ENCODE data around the gene TRAPPC3L. TPM values are rescaled to one million over a fixed set of nuclear protein-coding genes. Genes with fewer than 3 reads are reported as not detected.

TRAPPC3L gene
- polyA plus RNA-seq, 1 of the 3 experiments (the other 2 are of a cell fraction) = 0.03 TPM

DNA sequence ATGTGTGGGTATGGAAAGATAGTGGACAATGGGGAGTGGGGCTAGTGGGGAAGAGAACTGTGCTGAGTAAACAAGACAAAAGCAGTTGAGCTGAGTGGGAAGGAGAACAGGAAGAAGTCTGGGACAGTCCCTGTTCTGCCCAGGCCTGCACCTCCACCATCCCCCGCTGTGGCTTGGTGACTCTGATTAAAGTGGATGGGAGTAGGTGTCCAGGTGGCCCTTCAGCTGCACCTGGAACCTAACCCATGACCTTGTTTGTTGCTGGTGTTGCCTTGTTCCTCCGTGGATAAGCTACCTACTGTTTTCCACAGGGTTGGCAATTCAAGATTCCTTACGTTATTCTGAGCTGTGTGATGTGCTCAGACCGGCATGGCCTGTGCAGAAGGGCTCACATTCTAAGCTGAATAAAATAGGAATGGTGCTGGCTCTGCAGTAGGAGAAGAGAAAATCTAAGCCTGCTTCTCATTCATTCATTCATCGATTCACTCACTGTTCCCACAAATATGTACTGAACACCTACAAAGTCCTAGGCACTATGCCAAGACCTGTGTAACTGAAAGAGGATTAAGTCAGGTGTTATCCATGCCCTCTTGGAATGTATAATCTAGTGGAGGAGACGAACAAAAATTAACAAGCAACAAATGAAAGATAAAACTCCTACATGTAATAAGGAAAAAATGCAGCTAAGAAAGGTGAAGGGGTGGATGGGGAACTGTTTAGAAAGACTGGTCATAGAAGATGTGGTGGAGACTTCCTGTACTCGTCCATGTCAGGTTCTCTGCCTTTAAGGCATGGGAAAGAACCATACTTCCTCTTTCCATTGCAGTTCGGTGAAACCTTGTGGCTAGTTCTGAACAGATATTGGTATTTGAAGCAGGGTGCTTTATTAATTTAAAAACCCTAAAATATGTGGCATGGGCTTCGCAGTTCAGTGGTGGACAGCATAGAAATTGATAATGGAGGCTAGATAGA is 94.4 kb downstream of the TRAPPC3L start:
- 74% methylated on average over 8 of the region's 9 CpGs for WGBS (ENCODE audit: low lambda C conversion rate)
- no peak for TF ChIP-seq GABPA (IDR thresholded peaks at IDR 0.05; ENCODE audit: low read depth)
- TF ChIP-seq TAF1 (IDR thresholded peaks at IDR 0.05; ENCODE audit: borderline replicate concordance, low read depth, low read length) = no peak
- no peak for TF ChIP-seq CTCF (IDR thresholded peaks at IDR 0.05)
- TF ChIP-seq EZH2phosphoT487 (IDR thresholded peaks at IDR 0.05; ENCODE audit: borderline replicate concordance, low read depth) = no peak
- DNase-seq = no peak
- CTCF ChIA-PET = interaction anchor here (1.0 to 1.3 kb wide), 2 partner anchors 84 to 163 kb away, joined by 4 read pairs; no protein-coding TSS in a partner anchor
- H3K9me2 ChIP-seq = no peaks in the 10 kb centered on the region
- no peaks in the 10 kb centered on the region for H3K27me3 ChIP-seq (ENCODE audit: insufficient read depth)
- no peak overlapping the region for H2AFZ ChIP-seq (ENCODE audit: low read depth)
- no peak overlapping the region for H3K4me3 ChIP-seq (ENCODE audit: low read depth in 2 of 2, low read length in 1 of 2)
- no peaks in the 10 kb centered on the region for H3K36me3 ChIP-seq (replicated peaks in 1 of 2; ENCODE audit: control insufficient read depth in 1 of 2, insufficient read depth in 2 of 2, low read length in 1 of 2)
- no peaks in the 10 kb centered on the region for H3K9me3 ChIP-seq
- H3K27ac ChIP-seq (ENCODE audit: low read depth in 2 of 2, low read length in 1 of 2) = no peak overlapping the region
- H3F3A ChIP-seq (replicated peaks; ENCODE audit: insufficient read depth) = peaks cover 14% of the 10 kb centered on the region
- POLR2A ChIA-PET = no interaction called here
- no peak overlapping the region for H3K4me2 ChIP-seq
- no peaks in the 10 kb centered on the region for H3K79me2 ChIP-seq (ENCODE audit: insufficient read depth)
- H4K20me1 ChIP-seq (ENCODE audit: insufficient read depth) = no peaks in the 10 kb centered on the region
- H3K4me1 ChIP-seq (ENCODE audit: control insufficient read depth in 1 of 2, insufficient read depth in 2 of 2, low read depth in 1 of 2, low read length in 1 of 2) = peaks cover 0 to 6% of the 10 kb centered on the region in 2 experiments; a peak in 3 of 4 replicates
- no peak overlapping the region for H3K9ac ChIP-seq

DNA sequence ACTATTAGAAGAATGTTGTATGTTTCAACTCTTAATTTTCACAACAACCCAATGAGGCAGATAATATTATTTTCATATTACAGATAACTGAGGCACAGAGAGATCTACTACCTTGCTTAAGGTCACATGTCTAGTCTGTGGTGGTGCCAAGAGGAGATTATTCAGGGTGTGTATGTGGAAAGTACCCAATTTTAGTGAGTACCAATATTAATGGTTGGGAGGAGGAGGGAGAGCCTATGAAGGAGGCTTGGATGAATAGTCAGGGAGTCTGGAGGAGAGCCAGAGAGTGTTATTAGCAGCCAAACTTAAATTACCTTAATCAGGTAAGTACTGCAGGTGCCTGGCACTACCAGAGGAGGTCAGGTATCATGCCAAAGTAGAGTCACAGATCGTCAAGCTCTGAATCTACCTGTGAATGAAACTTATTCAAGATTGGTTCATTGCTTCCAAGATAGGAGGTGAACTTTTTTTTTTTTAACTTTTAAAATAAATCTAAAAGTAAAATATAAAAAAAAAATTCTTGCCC is 95.2 kb downstream of the TRAPPC3L start:
- Histone ChIP-seq H3K4me3 (ENCODE audit: low read depth in 2 of 2, low read length in 1 of 2) (no peak overlapping the region), H3F3A (replicated peaks; ENCODE audit: insufficient read depth) (peaks cover 14% of the 10 kb centered on the region), H3K4me1 (ENCODE audit: control insufficient read depth in 1 of 2, insufficient read depth in 2 of 2, low read depth in 1 of 2, low read length in 1 of 2) (peaks cover 0 to 6% of the 10 kb centered on the region in 2 experiments; a peak in 3 of 4 replicates), H4K20me1 (ENCODE audit: insufficient read depth) (no peaks in the 10 kb centered on the region), H3K27me3 (ENCODE audit: insufficient read depth) (no peaks in the 10 kb centered on the region), H3K9me3 (no peaks in the 10 kb centered on the region), H3K9ac (no peak overlapping the region), H2AFZ (ENCODE audit: low read depth) (no peak overlapping the region), H3K79me2 (ENCODE audit: insufficient read depth) (no peaks in the 10 kb centered on the region), H3K4me2 (no peak overlapping the region), H3K9me2 (no peaks in the 10 kb centered on the region), H3K36me3 (replicated peaks in 1 of 2; ENCODE audit: control insufficient read depth in 1 of 2, insufficient read depth in 2 of 2, low read length in 1 of 2) (no peaks in the 10 kb centered on the region), H3K27ac (ENCODE audit: low read depth in 2 of 2, low read length in 1 of 2) (no peak overlapping the region)
- 67% methylated on average over 1 of the region's 1 CpG for WGBS (ENCODE audit: low lambda C conversion rate)
- no peak for TF ChIP-seq RFX5 (IDR thresholded peaks at IDR 0.05; ENCODE audit: low read length)
- TF ChIP-seq, protein P1, sequence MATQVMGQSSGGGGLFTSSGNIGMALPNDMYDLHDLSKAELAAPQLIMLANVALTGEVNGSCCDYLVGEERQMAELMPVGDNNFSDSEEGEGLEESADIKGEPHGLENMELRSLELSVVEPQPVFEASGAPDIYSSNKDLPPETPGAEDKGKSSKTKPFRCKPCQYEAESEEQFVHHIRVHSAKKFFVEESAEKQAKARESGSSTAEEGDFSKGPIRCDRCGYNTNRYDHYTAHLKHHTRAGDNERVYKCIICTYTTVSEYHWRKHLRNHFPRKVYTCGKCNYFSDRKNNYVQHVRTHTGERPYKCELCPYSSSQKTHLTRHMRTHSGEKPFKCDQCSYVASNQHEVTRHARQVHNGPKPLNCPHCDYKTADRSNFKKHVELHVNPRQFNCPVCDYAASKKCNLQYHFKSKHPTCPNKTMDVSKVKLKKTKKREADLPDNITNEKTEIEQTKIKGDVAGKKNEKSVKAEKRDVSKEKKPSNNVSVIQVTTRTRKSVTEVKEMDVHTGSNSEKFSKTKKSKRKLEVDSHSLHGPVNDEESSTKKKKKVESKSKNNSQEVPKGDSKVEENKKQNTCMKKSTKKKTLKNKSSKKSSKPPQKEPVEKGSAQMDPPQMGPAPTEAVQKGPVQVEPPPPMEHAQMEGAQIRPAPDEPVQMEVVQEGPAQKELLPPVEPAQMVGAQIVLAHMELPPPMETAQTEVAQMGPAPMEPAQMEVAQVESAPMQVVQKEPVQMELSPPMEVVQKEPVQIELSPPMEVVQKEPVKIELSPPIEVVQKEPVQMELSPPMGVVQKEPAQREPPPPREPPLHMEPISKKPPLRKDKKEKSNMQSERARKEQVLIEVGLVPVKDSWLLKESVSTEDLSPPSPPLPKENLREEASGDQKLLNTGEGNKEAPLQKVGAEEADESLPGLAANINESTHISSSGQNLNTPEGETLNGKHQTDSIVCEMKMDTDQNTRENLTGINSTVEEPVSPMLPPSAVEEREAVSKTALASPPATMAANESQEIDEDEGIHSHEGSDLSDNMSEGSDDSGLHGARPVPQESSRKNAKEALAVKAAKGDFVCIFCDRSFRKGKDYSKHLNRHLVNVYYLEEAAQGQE (IDR thresholded peaks at IDR 0.05; ENCODE audit: low read depth, low read length) = no peak
- TF ChIP-seq TEAD4 (IDR thresholded peaks at IDR 0.05; ENCODE audit: borderline replicate concordance, insufficient read depth) = no peak
- TF ChIP-seq SIN3A (IDR thresholded peaks at IDR 0.05; ENCODE audit: borderline replicate concordance, low read depth, low read length) = no peak
- TF ChIP-seq CTCF (IDR thresholded peaks at IDR 0.05) = no peak
- CTCF ChIA-PET = interaction anchor here (1.3 kb wide), 1 partner anchor 162 kb away, joined by 4 read pairs; no protein-coding TSS in a partner anchor
- POLR2A ChIA-PET = no interaction called here
- DNase-seq = no peak
